Small intestine (tissue), 16 donors: ENCODE measurements around the gene AIP. TPM values are rescaled to one million over a fixed set of nuclear protein-coding genes. Genes with fewer than 3 reads are reported as not detected.

Experiments
- DNase-seq, 2 donors: peaks; one replicate each; pipeline versions ENCODE4 v3.0.0 to v3.0.0-alpha.2; 2013
- FAIRE-seq: peaks from 2 replicates; lab custom pipeline; 2012; peaks lifted over from hg19 to GRCh38; lab: Jason Lieb, UNC
- H3K27ac ChIP-seq, 3 donors: one replicate each; pipeline ENCODE4 v1.5.1; 2013; ENCODE audit warnings: low read length in 2 of 3, mild to moderate bottlenecking in 2 of 3, control low read depth in 1 of 3, inconsistent platforms in 1 of 3, low read depth in 1 of 3, moderate library complexity in 1 of 3
- H3K27me3 ChIP-seq, 3 donors: one replicate each; pipeline ENCODE4 v1.6.1; 2013; ENCODE audit warnings: low read length in 3 of 3, inconsistent platforms in 1 of 3; ENCODE audit not compliant: control insufficient read depth in 3 of 3, insufficient read depth in 3 of 3
- H3K36me3 ChIP-seq, 3 donors: one replicate each; pipeline ENCODE4 v1.6.1; 2013; ENCODE audit warnings: low read length in 3 of 3, inconsistent platforms in 1 of 3, low read depth in 1 of 3, mild to moderate bottlenecking in 1 of 3, moderate library complexity in 1 of 3; ENCODE audit not compliant: control insufficient read depth in 3 of 3, insufficient read depth in 2 of 3
- H3K4me1 ChIP-seq, 3 donors: one replicate each; pipeline ENCODE4 v1.6.1; 2013; ENCODE audit warnings: low read length in 2 of 3, inconsistent platforms in 1 of 3, low read depth in 1 of 3, mild to moderate bottlenecking in 1 of 3, moderate library complexity in 1 of 3; ENCODE audit not compliant: control insufficient read depth in 3 of 3, insufficient read depth in 2 of 3
- H3K4me3 ChIP-seq, 3 donors: one replicate each; pipeline ENCODE4 v1.5.1; 2013; ENCODE audit warnings: low read length in 3 of 3, control low read depth in 1 of 3, inconsistent platforms in 1 of 3, low read depth in 1 of 3, mild to moderate bottlenecking in 1 of 3, moderate library complexity in 1 of 3
- H3K9me3 ChIP-seq, 2 donors: one replicate each; pipeline ENCODE4 v1.6.1; 2013; ENCODE audit warnings: low read depth in 1 of 2, low read length in 1 of 2; ENCODE audit not compliant: control insufficient read depth in 2 of 2, insufficient read depth in 1 of 2
- WGBS, 3 donors: extraction: QIAGEN DNeasy Blood & Tissue Kit; methylation state at CpG; one replicate each; pipeline ENCODE4 v1.1.7; 2013; 5-methylcytosine and 5-hydroxymethylcytosine counted together
- long read RNA-seq, 10 donors: transcript quantifications; one replicate each; lab custom pipeline, GENCODE V29; 2026
- polyA plus RNA-seq, 4 donors: library from polyadenylated mRNA; stranded (reverse) in 3 of 4; unstranded in 1 of 4; fragments of 200-250 nt in 3 of 4; fragments of 120-200 nt in 1 of 4; gene quantifications; one replicate each; pipeline versions ENCODE4 v1.2.1 to v1.2.3, GENCODE V29; 2013
- donor health status: healthy with polysubstance abuse.
- donor health status: control.
- donor health status: control.
- donor health status: Bipolar disorder and iron deficiency.
- donor health status: healthy.

AIP gene
- 100 to 1,000 TPM in 1 of 4 donors, 10 to 100 TPM in 3; 45.7 to 102 (median 79.6) TPM for polyA plus RNA-seq
- long read RNA-seq, donor 1, transcript AIP-201 (6 exons, 1,221 nt) = major isoform, 35 of 44 reads
- long read RNA-seq, donor 1, partial matches to known transcripts = 7 of 44 reads
- long read RNA-seq, donor 1, other reads (novel, unspliced or antisense) = 0 of 44 reads
- long read RNA-seq, donor 2, transcript AIP-201 (6 exons, 1,221 nt) = major isoform, 9 of 9 reads
- long read RNA-seq, donor 2, partial matches to known transcripts = 0 of 9 reads
- long read RNA-seq, donor 2, other reads (novel, unspliced or antisense) = 0 of 9 reads
- long read RNA-seq, donor 3, transcript AIP-201 (6 exons, 1,221 nt) = major isoform, 14 of 54 reads
- long read RNA-seq, donor 3, partial matches to known transcripts = 37 of 54 reads
- long read RNA-seq, donor 3, other reads (novel, unspliced or antisense) = 0 of 54 reads
- long read RNA-seq, donor 4 = 0 reads
- long read RNA-seq, donor 5, partial matches to known transcripts = 26 of 66 reads
- long read RNA-seq, donor 5, other reads (novel, unspliced or antisense) = 36 of 66 reads
- long read RNA-seq, donor 6, transcript AIP-201 (6 exons, 1,221 nt) = major isoform, 15 of 15 reads
- long read RNA-seq, donor 6, partial matches to known transcripts = 0 of 15 reads
- long read RNA-seq, donor 6, other reads (novel, unspliced or antisense) = 0 of 15 reads
- long read RNA-seq, donor 7 = 0 reads
- long read RNA-seq, donor 8, transcript AIP-201 (6 exons, 1,221 nt) = major isoform, 5 of 5 reads
- long read RNA-seq, donor 8, partial matches to known transcripts = 0 of 5 reads
- long read RNA-seq, donor 8, other reads (novel, unspliced or antisense) = 0 of 5 reads
- long read RNA-seq, donor 9, partial matches to known transcripts = 0 of 3 reads
- long read RNA-seq, donor 9, other reads (novel, unspliced or antisense) = 0 of 3 reads
- long read RNA-seq, donor 10, transcript AIP-201 (6 exons, 1,221 nt) = major isoform, 18 of 21 reads
- long read RNA-seq, donor 10, partial matches to known transcripts = 0 of 21 reads
- long read RNA-seq, donor 10, other reads (novel, unspliced or antisense) = 0 of 21 reads

DNA sequence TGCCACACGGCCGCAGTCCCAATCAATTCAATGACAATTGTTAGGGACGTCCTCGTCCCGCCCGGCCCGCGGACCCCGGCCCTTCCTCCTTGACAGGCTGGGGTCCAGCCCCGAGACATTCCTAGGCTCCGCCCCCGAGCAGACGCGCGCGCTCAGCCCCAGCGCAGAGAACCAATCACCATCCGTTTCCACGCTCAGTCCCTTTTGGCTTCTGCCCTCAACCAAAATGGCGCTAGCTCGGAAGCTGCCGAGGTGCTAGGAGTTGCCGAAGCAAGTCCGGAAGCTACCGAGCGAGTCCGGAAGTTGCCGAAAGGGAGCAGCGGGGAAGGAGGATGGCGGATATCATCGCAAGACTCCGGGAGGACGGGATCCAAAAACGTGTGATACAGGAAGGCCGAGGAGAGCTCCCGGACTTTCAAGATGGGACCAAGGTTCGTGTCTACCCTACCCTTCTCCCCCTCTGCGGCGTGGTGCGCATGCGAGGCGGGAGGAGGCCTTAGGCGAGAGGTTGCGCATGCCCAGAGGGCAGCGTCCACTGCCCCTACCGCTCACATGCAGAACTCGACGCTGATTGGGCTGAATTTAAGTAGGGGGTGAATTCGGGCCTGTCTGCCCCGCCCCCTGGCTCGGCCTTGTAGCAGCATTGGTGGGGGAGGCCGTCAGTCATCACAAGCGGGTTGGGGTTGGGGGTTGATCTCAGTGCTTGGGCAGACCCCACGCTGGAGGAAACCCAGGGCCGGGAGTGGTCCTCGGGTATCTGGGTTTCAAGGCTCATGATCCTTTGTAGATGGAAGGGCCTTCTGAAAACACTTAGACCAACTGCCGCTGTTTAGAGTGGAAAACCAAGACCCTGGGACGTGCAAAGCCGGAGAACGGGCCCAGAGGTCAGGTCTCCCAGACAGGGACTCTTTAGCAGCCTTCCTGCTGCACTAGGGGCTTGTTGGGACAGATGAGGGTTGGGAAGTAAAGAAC is at the start of gene AIP:
Gene AIP, plus strand, starts transcription at position 200 of the 972 bp plus-strand sequence. Its CDS starts 133 bp downstream, at position 333.
- DNase-seq = peak; percentile 99
- no peak for FAIRE-seq
- Histone ChIP-seq H3K4me3 (peak within 1 kb of the TSS; percentile 36 to 65 (median 50)), H3K27me3 (no peaks in the 10 kb centered on the region), H3K9me3 (peaks cover 0 to 6% of the 10 kb centered on the region in 2 donors), H3K4me1 (peaks cover 2 to 13% (median 2%) of the 10 kb centered on the region in 3 donors), H3K27ac (peak within 1 kb of the TSS; percentile 44 to 85 (median 69)), H3K36me3 (peaks cover 0 to 28% (median 0%) of the 10 kb centered on the region in 3 donors)
- WGBS, 3 donors = 9 to 10% (median 10%) methylated on average over 60 of the region's 60 CpGs

DNA sequence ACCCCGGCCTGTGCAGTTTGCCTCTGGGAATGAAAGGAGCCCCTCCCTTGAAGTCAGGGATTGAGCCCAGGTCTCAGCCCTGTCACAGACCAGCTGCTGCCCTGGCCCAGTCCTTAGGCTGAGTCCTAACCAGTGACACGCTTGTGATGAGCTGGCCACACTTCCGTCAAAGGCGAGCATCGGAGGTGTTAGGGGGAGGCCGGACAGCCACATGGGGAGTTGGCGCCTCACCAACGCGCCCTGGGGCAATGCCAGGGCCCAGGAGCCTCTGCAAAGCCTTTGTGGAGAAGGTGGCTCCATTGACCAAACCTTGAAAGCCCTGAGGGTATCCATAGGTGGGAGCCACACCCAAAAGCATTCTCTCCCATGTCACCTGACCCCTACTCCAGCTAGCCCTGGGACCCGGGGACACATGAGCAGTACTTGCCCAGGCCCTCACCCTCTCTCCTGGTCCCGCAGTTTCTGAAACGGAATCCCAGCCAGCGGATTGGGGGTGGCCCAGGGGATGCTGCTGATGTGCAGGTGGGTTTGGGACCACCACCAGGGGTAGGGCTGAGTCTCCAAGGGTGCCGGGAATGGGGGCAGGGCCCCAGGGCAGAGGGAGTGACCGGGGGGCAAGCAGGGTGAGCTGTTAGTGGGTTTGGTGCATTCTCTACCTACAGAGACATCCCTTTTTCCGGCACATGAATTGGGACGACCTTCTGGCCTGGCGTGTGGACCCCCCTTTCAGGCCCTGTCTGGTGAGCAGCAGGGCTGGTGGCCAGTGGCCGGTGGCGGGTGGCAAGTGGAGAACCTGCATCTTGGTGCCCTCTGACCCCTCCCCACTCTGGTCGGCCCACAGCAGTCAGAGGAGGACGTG is 49.1 kb upstream of the AIP start:
- H3K9me3 ChIP-seq = no peaks in the 10 kb centered on the region
- no peak overlapping the region for H3K27ac ChIP-seq
- peaks cover 4 to 11% (median 4%) of the 10 kb centered on the region in 3 donors for H3K4me1 ChIP-seq
- 79 to 86% (median 82%) methylated on average over 20 to 22 of the region's 22 CpGs for WGBS, 3 donors
- DNase-seq = no peak
- FAIRE-seq = no peak
- H3K36me3 ChIP-seq = peaks cover 11 to 95% (median 13%) of the 10 kb centered on the region in 3 donors
- no peaks in the 10 kb centered on the region for H3K27me3 ChIP-seq
- H3K4me3 ChIP-seq = no peak overlapping the region

DNA sequence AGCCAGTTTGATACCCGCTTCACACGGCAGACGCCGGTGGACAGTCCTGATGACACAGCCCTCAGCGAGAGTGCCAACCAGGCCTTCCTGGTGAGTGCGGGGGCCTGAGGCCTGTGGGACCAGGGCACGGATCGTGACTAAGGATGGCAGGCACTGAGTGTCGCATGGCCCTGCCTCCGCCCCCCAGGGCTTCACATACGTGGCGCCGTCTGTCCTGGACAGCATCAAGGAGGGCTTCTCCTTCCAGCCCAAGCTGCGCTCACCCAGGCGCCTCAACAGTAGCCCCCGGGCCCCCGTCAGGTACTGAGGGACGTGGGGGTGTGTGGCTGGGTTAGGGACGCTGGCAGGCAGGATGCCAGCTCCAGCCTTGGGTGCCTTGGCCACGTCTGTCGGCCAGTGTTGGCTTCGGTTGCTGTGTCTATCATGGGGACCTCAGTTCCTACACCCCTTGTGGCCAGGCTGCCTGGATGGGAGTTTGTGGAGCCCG is 48.4 kb upstream of the AIP start:
- H3K4me1 ChIP-seq = peaks cover under 1 to 5% (median under 1%) of the 10 kb centered on the region in 3 donors
- no peaks in the 10 kb centered on the region for H3K9me3 ChIP-seq
- FAIRE-seq = no peak

DNA sequence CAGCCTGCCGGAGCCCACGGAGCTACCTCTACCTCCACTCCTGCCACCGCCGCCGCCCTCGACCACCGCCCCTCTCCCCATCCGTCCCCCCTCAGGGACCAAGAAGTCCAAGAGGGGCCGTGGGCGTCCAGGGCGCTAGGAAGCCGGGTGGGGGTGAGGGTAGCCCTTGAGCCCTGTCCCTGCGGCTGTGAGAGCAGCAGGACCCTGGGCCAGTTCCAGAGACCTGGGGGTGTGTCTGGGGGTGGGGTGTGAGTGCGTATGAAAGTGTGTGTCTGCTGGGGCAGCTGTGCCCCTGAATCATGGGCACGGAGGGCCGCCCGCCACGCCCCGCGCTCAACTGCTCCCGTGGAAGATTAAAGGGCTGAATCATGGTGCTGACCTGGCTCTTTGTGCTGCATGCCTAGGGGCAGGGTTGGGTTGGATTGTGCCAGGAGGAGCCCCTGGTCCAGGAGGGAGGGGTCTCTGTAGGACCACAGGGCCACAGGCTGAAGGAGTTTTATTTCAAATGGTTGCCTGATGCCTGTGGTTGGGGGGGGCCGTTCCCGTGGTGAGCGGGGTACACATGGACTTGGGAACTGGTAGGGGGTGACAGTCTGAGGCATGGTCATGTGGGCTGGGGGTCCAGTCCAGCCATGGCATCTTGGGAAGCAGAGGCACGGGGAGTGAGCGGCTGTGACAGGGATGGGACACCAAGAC is 47.6 kb upstream of the AIP start:
- 71 to 75% (median 75%) methylated on average over 23 to 26 of the region's 26 CpGs for WGBS, 3 donors
- FAIRE-seq (no peak), DNase-seq (no peak)
- Histone ChIP-seq H3K9me3 (no peaks in the 10 kb centered on the region), H3K36me3 (peaks cover 11 to 97% (median 13%) of the 10 kb centered on the region in 3 donors), H3K4me1 (no peaks in the 10 kb centered on the region), H3K27ac (no peak overlapping the region), H3K27me3 (no peaks in the 10 kb centered on the region), H3K4me3 (peak overlapping the region in 1 of 3 donors; percentile 58)

More for the DNA sequence above, 48.4 kb upstream of the AIP start:
- H3K27ac ChIP-seq = peak overlapping the region in 2 of 3 donors; percentile 6 to 8
- 64 to 80% (median 78%) methylated on average over 23 of the region's 23 CpGs for WGBS, 3 donors
- peaks cover 11 to 97% (median 13%) of the 10 kb centered on the region in 3 donors for H3K36me3 ChIP-seq
- H3K27me3 ChIP-seq = no peaks in the 10 kb centered on the region
- no peak overlapping the region for H3K4me3 ChIP-seq
- no peak for DNase-seq

DNA sequence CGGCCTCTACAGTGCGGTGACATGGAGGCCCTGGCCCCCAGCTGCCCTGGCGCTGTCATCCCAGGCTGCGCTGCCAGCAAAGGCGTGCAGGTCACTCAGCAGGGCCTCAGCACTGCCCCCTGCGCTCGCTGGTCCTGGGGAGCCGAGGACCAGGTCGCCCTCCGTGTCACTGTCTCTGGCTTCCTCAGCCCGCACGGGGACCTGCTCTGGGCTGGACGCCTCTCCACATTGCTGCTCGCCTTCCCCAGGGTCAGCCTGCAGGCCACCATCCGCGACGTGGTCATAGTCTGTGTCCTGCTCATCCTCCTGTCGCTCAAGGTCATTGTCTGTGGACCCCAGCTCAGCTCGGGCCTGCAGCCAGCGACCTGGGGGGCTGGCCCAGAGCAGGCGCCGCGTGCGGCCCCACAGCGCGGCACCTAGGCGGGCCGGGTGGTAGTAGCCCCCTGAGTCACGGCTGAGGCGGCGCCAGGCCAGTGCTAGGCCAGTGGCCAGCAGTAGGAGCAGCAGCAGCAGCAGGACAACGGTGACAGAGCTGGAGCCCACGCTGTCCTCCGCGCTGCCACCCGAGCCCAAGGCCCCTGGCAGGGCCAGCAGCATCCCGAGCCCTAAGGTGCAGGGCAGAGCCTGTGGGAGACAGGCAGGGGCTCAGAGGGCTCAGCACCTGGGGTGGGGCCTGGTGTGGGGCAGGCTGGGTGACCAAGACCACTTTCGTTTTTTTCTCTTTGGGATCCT is 46.9 kb upstream of the AIP start:
- Histone ChIP-seq H3K27me3 (no peaks in the 10 kb centered on the region), H3K27ac (peak overlapping the region in 1 of 3 donors; percentile 32), H3K36me3 (peaks cover 8 to 97% (median 11%) of the 10 kb centered on the region in 3 donors), H3K9me3 (no peaks in the 10 kb centered on the region), H3K4me1 (peaks cover 0 to 3% (median 0%) of the 10 kb centered on the region in 3 donors), H3K4me3 (peak overlapping the region; percentile 3 to 58 (median 51))
- WGBS, 3 donors = 77 to 90% (median 77%) methylated on average over 37 to 38 of the region's 38 CpGs
- DNase-seq (no peak), FAIRE-seq (no peak)

DNA sequence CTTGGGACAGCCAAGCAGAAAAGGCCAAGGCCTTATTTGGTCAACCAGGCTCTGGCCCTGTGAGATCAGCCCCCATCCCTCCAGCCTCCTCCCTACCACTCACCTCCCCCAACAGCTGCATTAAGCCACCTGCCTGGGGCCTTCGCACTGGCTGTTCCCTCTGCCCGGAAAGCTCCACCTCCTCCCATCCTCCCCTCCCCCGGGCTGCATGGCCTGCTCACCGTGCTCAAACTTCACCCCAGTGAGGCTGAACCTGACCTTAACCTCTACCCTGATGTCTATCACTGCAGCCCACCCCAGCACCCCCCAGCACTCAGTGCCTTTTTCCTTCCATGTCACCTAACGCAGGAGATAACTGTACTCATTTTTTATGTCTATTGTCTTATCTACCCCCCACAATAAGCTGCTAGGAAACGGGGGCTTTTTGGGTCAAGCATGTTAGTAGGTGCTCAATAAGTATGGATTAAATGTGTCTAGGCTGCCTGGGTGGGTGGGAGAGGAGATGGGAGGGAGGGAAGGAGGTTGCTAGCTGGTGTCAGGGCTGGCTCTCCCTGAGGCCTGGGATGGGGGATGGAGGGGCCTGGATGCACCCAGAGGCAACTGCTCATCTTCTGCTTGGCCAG is 46.3 kb upstream of the AIP start:
- Histone ChIP-seq H3K27me3 (no peaks in the 10 kb centered on the region), H3K36me3 (peaks cover 8 to 97% (median 11%) of the 10 kb centered on the region in 3 donors), H3K9me3 (no peaks in the 10 kb centered on the region), H3K4me1 (peaks cover 0 to 3% (median 0%) of the 10 kb centered on the region in 3 donors), H3K27ac (peak overlapping the region in 1 of 3 donors; percentile 55), H3K4me3 (peak overlapping the region; percentile 3 to 58 (median 51))
- no peak for FAIRE-seq
- 43 to 62% (median 43%) methylated on average over 6 of the region's 6 CpGs for WGBS, 3 donors
- peak in 1 of 2 donors; percentile 46 for DNase-seq
